ENCODE data around the gene CCDC192.

DNA sequence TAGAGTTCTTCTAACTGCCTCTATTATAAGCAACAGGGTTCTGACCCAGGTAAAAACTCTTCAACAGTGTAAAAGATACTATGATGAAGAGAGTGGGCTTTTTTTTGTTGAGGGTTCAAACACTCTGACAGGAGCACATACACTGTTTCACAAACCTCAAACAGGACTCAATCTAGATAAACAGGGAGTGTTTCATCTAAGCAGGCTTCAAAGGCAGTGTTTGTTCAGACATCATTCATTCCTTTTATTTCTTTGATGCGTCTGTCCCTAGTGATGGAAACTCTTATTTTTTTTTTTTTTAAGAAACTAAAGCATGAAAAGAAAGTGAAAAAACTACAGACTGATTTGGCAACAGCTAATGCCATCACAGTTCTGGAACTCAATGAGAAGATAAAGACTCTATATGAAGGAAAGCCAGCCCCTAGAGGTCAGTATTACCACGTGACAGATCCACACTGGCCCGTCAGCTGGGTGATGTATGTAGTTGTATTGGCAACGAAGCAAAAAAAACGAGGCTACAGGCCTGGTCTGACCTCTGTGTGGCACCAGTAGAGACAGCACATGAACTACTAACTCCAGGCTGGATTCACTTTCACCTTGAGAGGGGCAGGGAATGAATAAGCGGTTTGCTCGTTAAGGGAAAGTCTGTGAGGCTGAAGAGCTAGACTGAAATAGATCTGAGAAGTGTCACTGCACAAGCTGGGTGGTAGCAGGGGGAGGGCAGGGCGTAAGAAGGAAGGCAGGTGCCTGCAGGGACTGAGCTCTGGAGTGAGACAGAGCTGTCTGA is 172.2 kb downstream of the CCDC192 start:
- TF ChIP-seq, protein P1, sequence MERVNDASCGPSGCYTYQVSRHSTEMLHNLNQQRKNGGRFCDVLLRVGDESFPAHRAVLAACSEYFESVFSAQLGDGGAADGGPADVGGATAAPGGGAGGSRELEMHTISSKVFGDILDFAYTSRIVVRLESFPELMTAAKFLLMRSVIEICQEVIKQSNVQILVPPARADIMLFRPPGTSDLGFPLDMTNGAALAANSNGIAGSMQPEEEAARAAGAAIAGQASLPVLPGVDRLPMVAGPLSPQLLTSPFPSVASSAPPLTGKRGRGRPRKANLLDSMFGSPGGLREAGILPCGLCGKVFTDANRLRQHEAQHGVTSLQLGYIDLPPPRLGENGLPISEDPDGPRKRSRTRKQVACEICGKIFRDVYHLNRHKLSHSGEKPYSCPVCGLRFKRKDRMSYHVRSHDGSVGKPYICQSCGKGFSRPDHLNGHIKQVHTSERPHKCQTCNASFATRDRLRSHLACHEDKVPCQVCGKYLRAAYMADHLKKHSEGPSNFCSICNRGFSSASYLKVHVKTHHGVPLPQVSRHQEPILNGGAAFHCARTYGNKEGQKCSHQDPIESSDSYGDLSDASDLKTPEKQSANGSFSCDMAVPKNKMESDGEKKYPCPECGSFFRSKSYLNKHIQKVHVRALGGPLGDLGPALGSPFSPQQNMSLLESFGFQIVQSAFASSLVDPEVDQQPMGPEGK (CRISPR knock-in tag; IDR thresholded peaks at IDR 0.05; ENCODE audit: borderline replicate concordance) = no peak
- TF ChIP-seq ZNF565 (CRISPR knock-in tag; conservative IDR thresholded peaks at IDR 0.05; ENCODE audit: low read depth) = no peak
- TF ChIP-seq ZFP3 (CRISPR knock-in tag; IDR thresholded peaks at IDR 0.05) = no peak
- no peak for TF ChIP-seq ESRRG (CRISPR knock-in tag; IDR thresholded peaks at IDR 0.05)
- no peak for TF ChIP-seq OSR1 (CRISPR knock-in tag; IDR thresholded peaks at IDR 0.05)
- no peak for TF ChIP-seq ISL1 (CRISPR knock-in tag; IDR thresholded peaks at IDR 0.05)
- TF ChIP-seq RARB (CRISPR knock-in tag; IDR thresholded peaks at IDR 0.05) = no peak
- no peak for TF ChIP-seq ARNTL (CRISPR knock-in tag; IDR thresholded peaks at IDR 0.05; ENCODE audit: borderline replicate concordance, low read depth)
- TF ChIP-seq, protein P2, sequence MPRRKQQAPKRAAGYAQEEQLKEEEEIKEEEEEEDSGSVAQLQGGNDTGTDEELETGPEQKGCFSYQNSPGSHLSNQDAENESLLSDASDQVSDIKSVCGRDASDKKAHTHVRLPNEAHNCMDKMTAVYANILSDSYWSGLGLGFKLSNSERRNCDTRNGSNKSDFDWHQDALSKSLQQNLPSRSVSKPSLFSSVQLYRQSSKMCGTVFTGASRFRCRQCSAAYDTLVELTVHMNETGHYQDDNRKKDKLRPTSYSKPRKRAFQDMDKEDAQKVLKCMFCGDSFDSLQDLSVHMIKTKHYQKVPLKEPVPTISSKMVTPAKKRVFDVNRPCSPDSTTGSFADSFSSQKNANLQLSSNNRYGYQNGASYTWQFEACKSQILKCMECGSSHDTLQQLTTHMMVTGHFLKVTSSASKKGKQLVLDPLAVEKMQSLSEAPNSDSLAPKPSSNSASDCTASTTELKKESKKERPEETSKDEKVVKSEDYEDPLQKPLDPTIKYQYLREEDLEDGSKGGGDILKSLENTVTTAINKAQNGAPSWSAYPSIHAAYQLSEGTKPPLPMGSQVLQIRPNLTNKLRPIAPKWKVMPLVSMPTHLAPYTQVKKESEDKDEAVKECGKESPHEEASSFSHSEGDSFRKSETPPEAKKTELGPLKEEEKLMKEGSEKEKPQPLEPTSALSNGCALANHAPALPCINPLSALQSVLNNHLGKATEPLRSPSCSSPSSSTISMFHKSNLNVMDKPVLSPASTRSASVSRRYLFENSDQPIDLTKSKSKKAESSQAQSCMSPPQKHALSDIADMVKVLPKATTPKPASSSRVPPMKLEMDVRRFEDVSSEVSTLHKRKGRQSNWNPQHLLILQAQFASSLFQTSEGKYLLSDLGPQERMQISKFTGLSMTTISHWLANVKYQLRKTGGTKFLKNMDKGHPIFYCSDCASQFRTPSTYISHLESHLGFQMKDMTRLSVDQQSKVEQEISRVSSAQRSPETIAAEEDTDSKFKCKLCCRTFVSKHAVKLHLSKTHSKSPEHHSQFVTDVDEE (CRISPR knock-in tag; IDR thresholded peaks at IDR 0.05) = no peak
- no peak for TF ChIP-seq ZFP30 (CRISPR knock-in tag; IDR thresholded peaks at IDR 0.05)
- TF ChIP-seq, protein P3, sequence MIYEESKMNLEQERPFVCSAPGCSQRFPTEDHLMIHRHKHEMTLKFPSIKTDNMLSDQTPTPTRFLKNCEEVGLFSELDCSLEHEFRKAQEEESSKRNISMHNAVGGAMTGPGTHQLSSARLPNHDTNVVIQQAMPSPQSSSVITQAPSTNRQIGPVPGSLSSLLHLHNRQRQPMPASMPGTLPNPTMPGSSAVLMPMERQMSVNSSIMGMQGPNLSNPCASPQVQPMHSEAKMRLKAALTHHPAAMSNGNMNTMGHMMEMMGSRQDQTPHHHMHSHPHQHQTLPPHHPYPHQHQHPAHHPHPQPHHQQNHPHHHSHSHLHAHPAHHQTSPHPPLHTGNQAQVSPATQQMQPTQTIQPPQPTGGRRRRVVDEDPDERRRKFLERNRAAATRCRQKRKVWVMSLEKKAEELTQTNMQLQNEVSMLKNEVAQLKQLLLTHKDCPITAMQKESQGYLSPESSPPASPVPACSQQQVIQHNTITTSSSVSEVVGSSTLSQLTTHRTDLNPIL (CRISPR knock-in tag; IDR thresholded peaks at IDR 0.05; ENCODE audit: low read depth) = no peak
- no peak for TF ChIP-seq ZNF70 (CRISPR knock-in tag; IDR thresholded peaks at IDR 0.05)
- TF ChIP-seq TCF4 (CRISPR knock-in tag; IDR thresholded peaks at IDR 0.05; ENCODE audit: borderline replicate concordance) = no peak
- TF ChIP-seq BACH2 (CRISPR knock-in tag; IDR thresholded peaks at IDR 0.05; ENCODE audit: borderline replicate concordance) = no peak

All from SK-N-SH treated with all-trans-retinoic acid at 6 μM for 48 hours (cell line).